ENCODE results near the gene SCN8A.

SCN8A gene

GRCh38 chr12:51852404-51853137, 261.5 kb downstream of the SCN8A start:
- DNase-seq (ENCODE audit: low read depth): peak; percentile 20

GRCh38 chr12:51855586-51856428, 264.8 kb downstream of the SCN8A start:
- no peak for DNase-seq (ENCODE audit: low read depth)

GRCh38 chr12:51860986-51861385, 270.0 kb downstream of the SCN8A start:
- DNase-seq (ENCODE audit: low read depth): no peak
